ENCODE results near the gene SLFNL1.
A peak's percentile ranks its signal among the peaks of the same experiment; 100 is the strongest.

Gene SLFNL1

GRCh38 chr1:40969445-40969844 is 52.1 kb downstream of the SLFNL1 start:
- no peak overlapping the region for H3K27ac ChIP-seq
- no peak for DNase-seq (ENCODE audit: low read depth, low spot score)

DNA sequence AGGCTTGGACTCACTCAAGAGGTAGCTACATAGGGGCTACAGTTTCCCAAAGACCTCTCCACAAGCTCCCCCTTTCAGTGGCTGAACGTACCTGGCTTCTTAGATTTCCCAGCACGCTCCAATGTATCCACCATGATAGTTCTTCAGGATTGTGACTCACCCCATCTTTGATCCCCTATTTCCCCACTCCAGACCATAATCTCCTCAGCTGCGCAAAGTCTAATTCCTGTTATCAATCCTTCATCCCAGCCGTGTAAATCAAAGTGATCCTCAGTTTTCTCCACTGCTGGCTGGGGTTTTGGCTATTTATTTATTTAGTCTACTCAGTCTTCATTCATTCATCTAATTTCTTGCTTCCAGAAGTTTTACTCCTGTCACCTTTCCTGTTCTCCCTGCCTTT is 55.1 kb downstream of the SLFNL1 start:
- peak overlapping the region; percentile 93 for H3K27ac ChIP-seq
- no peak for DNase-seq (ENCODE audit: low read depth, low spot score)

All from epithelial cell of prostate (primary cell).